Fibroblast of lung (primary cell): Measurements from ENCODE around the gene MLLT6.

Experiments
- CTCF ChIP-seq, 2 donors: IDR thresholded peaks in 1 of 2; conservative IDR thresholded peaks in 1 of 2; 1 replicate in 1 of 2; 2 replicates in 1 of 2; pipeline ENCODE4 v1.5.1; 2011 to 2012; ENCODE audit warnings: low read length in 2 of 2, control low read depth in 1 of 2, inconsistent platforms in 1 of 2, low read depth in 1 of 2, mild to moderate bottlenecking in 1 of 2
- EZH2 ChIP-seq: IDR thresholded peaks from 2 replicates; pipeline ENCODE4 v1.5.1; 2012; ENCODE audit warnings: low read length, control low read depth, mild to moderate bottlenecking; ENCODE audit errors: missing control alignments

GRCh38 chr17:38674749-38675615 lies 30.1 kb upstream of the MLLT6 start, which contains the start of gene EPOP:
- no peak for TF ChIP-seq CTCF (conservative IDR thresholded peaks at IDR 0.05 in 1 of 2, IDR thresholded peaks at IDR 0.05 in 1 of 2; ENCODE audit: low read depth in 1 of 2, low read length in 2 of 2)
- TF ChIP-seq EZH2, result no peak
